SK-N-SH (cell line): ENCODE results near the gene USPL1. TPM values are rescaled to one million over a fixed set of nuclear protein-coding genes. Genes with fewer than 3 reads are reported as not detected.

Source experiments
- CTCF ChIA-PET: fragments of 300-600, 350-600 bp; formaldehyde crosslinking; extraction: SDS; loops from one replicate; lab custom pipeline; 2021; lab: Yijun Ruan, JAX
- POLR2A ChIA-PET: fragments of 350-600 bp; sonication (Branson Sonifier 250); formaldehyde crosslinking; extraction: SDS; loops from one replicate; lab custom pipeline; 2020; ENCODE audit warnings: antibody characterized with exemption, inconsistent platforms; lab: Yijun Ruan, JAX
- DNase-seq: peaks from one replicate; pipeline ENCODE4 v3.0.0; 2012
- H2AFZ ChIP-seq: fragments of 200-600 bp; sonication (generic); 2 replicates; pipeline ENCODE4 v1.8.1; 2016; ENCODE audit warnings: antibody characterized with exemption, mild to moderate bottlenecking, low read depth
- H3F3A ChIP-seq: fragments of 200-600 bp; sonication (generic); replicated peaks from 2 replicates; pipeline ENCODE3; 2016; ENCODE audit warnings: antibody characterized with exemption, mild to moderate bottlenecking; ENCODE audit not compliant: insufficient read depth
- H3K27ac ChIP-seq, 2 experiments: fragments of 200-500 bp in 1 of 2; fragments of 200-600 bp in 1 of 2; sonication (Bioruptor generic) in 1 of 2; sonication (generic), shearing (Covaris generic) in 1 of 2; 2 replicates each; pipeline versions ENCODE4 v1.5.1 to v1.6.1; 2014 to 2016; ENCODE audit warnings: low read depth in 2 of 2, inconsistent platforms in 1 of 2, low read length in 1 of 2, mild to moderate bottlenecking in 1 of 2, mixed read lengths in 1 of 2
- H3K27me3 ChIP-seq: fragments of 200-600 bp; sonication (generic), shearing (Covaris generic); 2 replicates; pipeline ENCODE4 v1.6.1; 2016; ENCODE audit warnings: mixed run types; ENCODE audit not compliant: insufficient read depth
- H3K36me3 ChIP-seq, 2 experiments: fragments of 200-500 bp in 1 of 2; fragments of 200-600 bp in 1 of 2; sonication (Bioruptor generic) in 1 of 2; sonication (generic) in 1 of 2; replicated peaks in 1 of 2; 2 replicates each; pipeline versions ENCODE3 to v1.5.1; 2014 to 2016; ENCODE audit warnings: low read length in 1 of 2, mild to moderate bottlenecking in 1 of 2; ENCODE audit not compliant: insufficient read depth in 2 of 2, control insufficient read depth in 1 of 2
- H3K4me1 ChIP-seq, 2 experiments: fragments of 200-500 bp in 1 of 2; fragments of 200-600 bp in 1 of 2; sonication (Bioruptor generic) in 1 of 2; sonication (generic), shearing (Covaris generic) in 1 of 2; 2 replicates each; pipeline versions ENCODE4 v1.5.1 to v1.6.1; 2014 to 2016; ENCODE audit warnings: low read depth in 1 of 2, low read length in 1 of 2, mixed run types in 1 of 2; ENCODE audit not compliant: insufficient read depth in 2 of 2, control insufficient read depth in 1 of 2
- H3K4me2 ChIP-seq: fragments of 200-600 bp; sonication (generic), shearing (Covaris generic); 2 replicates; pipeline ENCODE4 v1.6.1; 2017; ENCODE audit warnings: mixed run types
- H3K4me3 ChIP-seq, 2 experiments: fragments of 200-500 bp in 1 of 2; fragments of 200-600 bp in 1 of 2; sonication (Bioruptor generic) in 1 of 2; sonication (generic), shearing (Covaris generic) in 1 of 2; 2 replicates each; pipeline versions ENCODE4 v1.5.1 to v1.8.1; 2014 to 2016; ENCODE audit warnings: low read depth in 2 of 2, inconsistent platforms in 1 of 2, low read length in 1 of 2, mild to moderate bottlenecking in 1 of 2, mixed read lengths in 1 of 2, moderate library complexity in 1 of 2
- H3K79me2 ChIP-seq: fragments of 200-600 bp; sonication (generic); 2 replicates; pipeline ENCODE4 v1.8.1; 2017; ENCODE audit warnings: mild to moderate bottlenecking; ENCODE audit not compliant: insufficient read depth
- H3K9ac ChIP-seq: fragments of 200-600 bp; sonication (generic); 2 replicates; pipeline ENCODE4 v1.6.1; 2017; ENCODE audit warnings: mixed run types
- H3K9me2 ChIP-seq: fragments of 200-600 bp; sonication (generic); 2 replicates; pipeline ENCODE4 v1.6.1; 2017; ENCODE audit warnings: mixed run types
- H3K9me3 ChIP-seq: fragments of 200-600 bp; sonication (generic); 2 replicates; pipeline ENCODE4 v1.6.1; 2017; ENCODE audit warnings: mixed run types, mild to moderate bottlenecking, moderate library complexity
- H4K20me1 ChIP-seq: fragments of 200-600 bp; sonication (generic); 2 replicates; pipeline ENCODE4 v1.6.1; 2017; ENCODE audit warnings: mild to moderate bottlenecking, mixed run types; ENCODE audit not compliant: insufficient read depth
- ELF1 ChIP-seq: IDR thresholded peaks from 2 replicates; pipeline ENCODE4 v1.4.0; 2012
- EP300 ChIP-seq, 2 experiments: IDR thresholded peaks; 2 replicates each; pipeline versions ENCODE4 v1.4.0 to v1.6.1; 2012; ENCODE audit warnings: borderline replicate concordance in 1 of 2, low read depth in 1 of 2, low read length in 1 of 2
- EZH2phosphoT487 ChIP-seq: fragments of 200-600 bp; sonication (generic); IDR thresholded peaks from 2 replicates; pipeline ENCODE4 v1.6.1; 2017; ENCODE audit warnings: low read depth, mixed run types, mild to moderate bottlenecking, antibody characterized with exemption, moderate library complexity, borderline replicate concordance
- FOXJ3 ChIP-seq: sonication (generic); formaldehyde crosslinking; IDR thresholded peaks from 2 replicates; pipeline ENCODE4 v1.5.1; 2020; ENCODE audit warnings: mild to moderate bottlenecking, missing genetic modification reagents
- FOXM1 ChIP-seq: IDR thresholded peaks from 2 replicates; pipeline ENCODE4 v1.4.0; 2012; ENCODE audit warnings: low read depth, mild to moderate bottlenecking
- GABPA ChIP-seq: IDR thresholded peaks from 2 replicates; pipeline ENCODE4 v1.4.0; 2012; ENCODE audit warnings: low read depth, mild to moderate bottlenecking
- MEF2A ChIP-seq: IDR thresholded peaks from 2 replicates; pipeline ENCODE4 v1.4.0; 2012; ENCODE audit warnings: low read depth, borderline replicate concordance
- NRF1 ChIP-seq: IDR thresholded peaks from 2 replicates; pipeline ENCODE4 v1.6.1; 2012; ENCODE audit warnings: low read depth, mild to moderate bottlenecking, low read length
- POLR2AphosphoS5 ChIP-seq: IDR thresholded peaks from 2 replicates; pipeline ENCODE4 v1.6.1; 2012; ENCODE audit warnings: low read depth, low read length
- RAD21 ChIP-seq: IDR thresholded peaks from 2 replicates; pipeline ENCODE4 v1.6.1; 2012; ENCODE audit warnings: mild to moderate bottlenecking, low read length
- RCOR1 ChIP-seq: fragments of 150-350 bp; IDR thresholded peaks from 2 replicates; pipeline ENCODE4 v1.6.1; 2017; ENCODE audit warnings: antibody characterized with exemption, low read length
- RFX5 ChIP-seq: IDR thresholded peaks from 2 replicates; pipeline ENCODE4 v1.6.1; 2012; ENCODE audit warnings: mild to moderate bottlenecking, improper control_type of control experiment, low read length
- RXRA ChIP-seq: IDR thresholded peaks from 2 replicates; pipeline ENCODE4 v1.4.0; 2012; ENCODE audit warnings: low read depth, mild to moderate bottlenecking, borderline replicate concordance
- SIN3A ChIP-seq: IDR thresholded peaks from 2 replicates; pipeline ENCODE4 v1.6.1; 2012; ENCODE audit warnings: low read depth, mild to moderate bottlenecking, low read length, moderate library complexity, borderline replicate concordance
- SMC3 ChIP-seq: IDR thresholded peaks from 2 replicates; pipeline ENCODE4 v1.6.1; 2012; ENCODE audit warnings: low read depth, low read length, improper control_type of control experiment
- TAF1 ChIP-seq: IDR thresholded peaks from 2 replicates; pipeline ENCODE4 v1.6.1; 2012; ENCODE audit warnings: low read depth, mild to moderate bottlenecking, low read length, moderate library complexity, borderline replicate concordance
- TCF12 ChIP-seq: IDR thresholded peaks from 2 replicates; pipeline ENCODE4 v1.4.0; 2012
- TEAD4 ChIP-seq: IDR thresholded peaks from 2 replicates; pipeline ENCODE4 v1.4.0; 2012; ENCODE audit warnings: mild to moderate bottlenecking, borderline replicate concordance; ENCODE audit not compliant: insufficient read depth
- YY1 ChIP-seq: IDR thresholded peaks from 2 replicates; pipeline ENCODE4 v1.4.0; 2012; ENCODE audit warnings: low read depth, mild to moderate bottlenecking
- WGBS: methylation state at CpG from one replicate; pipeline ENCODE4 v1.1.6; 2017; ENCODE audit warnings: low lambda C conversion rate; 5-methylcytosine and 5-hydroxymethylcytosine counted together
- polyA plus RNA-seq, 3 experiments: library from polyadenylated mRNA; depleted of rRNA; stranded (reverse); fragments of >200 nt; gene quantifications; 2 replicates each; pipeline ENCODE4 v1.2.3, GENCODE V29; 2012
- TF ChIP-seq, protein P1 (sequence below): fragments of 150-350 bp; IDR thresholded peaks from 2 replicates; pipeline ENCODE4 v1.6.1; 2016; ENCODE audit warnings: mild to moderate bottlenecking, low read depth, low read length
- TF ChIP-seq, protein P2 (sequence below): IDR thresholded peaks from 2 replicates; pipeline ENCODE4 v1.6.1; 2012; ENCODE audit warnings: mild to moderate bottlenecking, low read depth, low read length, moderate library complexity

Gene USPL1
- polyA plus RNA-seq, 1 of the 3 experiments (the other 2 are of a cell fraction): 6.4 TPM

DNA sequence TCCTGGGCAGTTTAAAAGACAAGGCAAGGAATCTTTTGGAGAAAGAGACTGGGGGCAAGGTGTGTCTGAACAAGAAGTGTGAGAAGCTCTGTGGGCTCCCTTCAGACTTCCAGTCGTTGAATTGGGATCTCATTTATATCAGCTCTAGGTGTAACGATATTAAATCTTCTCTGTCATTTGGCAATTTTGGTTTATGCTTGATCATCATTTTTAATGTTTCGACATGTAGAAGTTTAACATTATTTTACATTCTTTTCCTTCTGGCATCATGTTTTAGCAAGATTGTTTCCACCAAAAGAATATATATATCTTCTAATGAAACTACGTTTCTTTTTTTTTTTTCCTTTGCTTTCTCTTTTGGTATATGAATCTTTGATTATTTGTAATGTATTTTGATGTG lies 49.3 kb downstream of the USPL1 start:
- Histone ChIP-seq H4K20me1 (no peaks in the 10 kb centered on the region), H3K9me3 (no peaks in the 10 kb centered on the region), H3K4me1 (peaks cover 0 to 2% of the 10 kb centered on the region in 2 experiments; a peak in 1 of 4 replicates), H3F3A (peaks cover 2% of the 10 kb centered on the region), H2AFZ (no peak overlapping the region), H3K4me2 (no peak overlapping the region), H3K27me3 (no peaks in the 10 kb centered on the region), H3K9me2 (no peaks in the 10 kb centered on the region), H3K27ac (no peak overlapping the region), H3K79me2 (no peaks in the 10 kb centered on the region), H3K4me3 (no peak overlapping the region), H3K9ac (no peak overlapping the region), H3K36me3 (no peaks in the 10 kb centered on the region)
- ChIA-PET CTCF (interaction anchor here (1.4 kb wide), 1 partner anchor 22 kb away, joined by 3 read pairs; no protein-coding TSS in a partner anchor), POLR2A (no interaction called here)
- DNase-seq: no peak
- 81% methylated on average over 4 of the region's 4 CpGs for WGBS
- TF ChIP-seq ELF1: no peak
- TF ChIP-seq SIN3A: no peak
- TF ChIP-seq TEAD4: no peak
- TF ChIP-seq EP300 (IDR thresholded peaks at IDR 0.05; ENCODE audit: borderline replicate concordance in 1 of 2, low read depth in 1 of 2, low read length in 1 of 2): no peak
- TF ChIP-seq FOXJ3 (CRISPR knock-in tag): no peak
- no peak for TF ChIP-seq POLR2AphosphoS5
- TF ChIP-seq TCF12: no peak
- TF ChIP-seq RCOR1: no peak
- no peak for TF ChIP-seq NRF1
- TF ChIP-seq RAD21: no peak
- no peak for TF ChIP-seq GABPA
- no peak for TF ChIP-seq MEF2A
- no peak for TF ChIP-seq EZH2phosphoT487
- TF ChIP-seq RFX5: no peak
- TF ChIP-seq TAF1: no peak
- no peak for TF ChIP-seq YY1
- no peak for TF ChIP-seq SMC3
- no peak for TF ChIP-seq RXRA
- TF ChIP-seq, protein P1, sequence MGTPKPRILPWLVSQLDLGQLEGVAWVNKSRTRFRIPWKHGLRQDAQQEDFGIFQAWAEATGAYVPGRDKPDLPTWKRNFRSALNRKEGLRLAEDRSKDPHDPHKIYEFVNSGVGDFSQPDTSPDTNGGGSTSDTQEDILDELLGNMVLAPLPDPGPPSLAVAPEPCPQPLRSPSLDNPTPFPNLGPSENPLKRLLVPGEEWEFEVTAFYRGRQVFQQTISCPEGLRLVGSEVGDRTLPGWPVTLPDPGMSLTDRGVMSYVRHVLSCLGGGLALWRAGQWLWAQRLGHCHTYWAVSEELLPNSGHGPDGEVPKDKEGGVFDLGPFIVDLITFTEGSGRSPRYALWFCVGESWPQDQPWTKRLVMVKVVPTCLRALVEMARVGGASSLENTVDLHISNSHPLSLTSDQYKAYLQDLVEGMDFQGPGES: no peak

DNA sequence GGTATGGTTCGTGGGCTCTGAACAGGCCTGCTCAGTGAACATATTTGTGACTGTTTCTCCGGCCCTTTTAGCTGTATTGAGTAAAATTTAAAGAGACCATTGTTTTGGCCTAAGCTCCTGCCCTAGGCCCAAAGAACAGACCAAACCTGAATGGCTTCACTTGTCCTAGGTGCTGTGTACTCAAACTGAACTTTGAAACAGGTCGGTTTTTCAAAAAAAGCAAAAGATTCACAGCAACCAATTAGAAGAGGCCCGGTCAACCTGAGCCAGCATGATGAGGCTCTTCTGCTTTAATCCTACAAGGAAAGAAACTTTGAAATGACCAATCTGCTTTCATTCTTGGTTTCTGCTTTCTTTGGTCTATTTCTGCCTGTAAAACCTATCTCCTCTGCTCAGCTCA lies 50.6 kb downstream of the USPL1 start:
- no peaks in the 10 kb centered on the region for H3K9me2 ChIP-seq
- 93% methylated on average over 4 of the region's 4 CpGs for WGBS
- H3K9ac ChIP-seq: no peak overlapping the region
- no peaks in the 10 kb centered on the region for H4K20me1 ChIP-seq
- no peaks in the 10 kb centered on the region for H3F3A ChIP-seq
- no peak overlapping the region for H3K4me2 ChIP-seq
- H3K36me3 ChIP-seq: no peaks in the 10 kb centered on the region
- TF ChIP-seq, protein P2, sequence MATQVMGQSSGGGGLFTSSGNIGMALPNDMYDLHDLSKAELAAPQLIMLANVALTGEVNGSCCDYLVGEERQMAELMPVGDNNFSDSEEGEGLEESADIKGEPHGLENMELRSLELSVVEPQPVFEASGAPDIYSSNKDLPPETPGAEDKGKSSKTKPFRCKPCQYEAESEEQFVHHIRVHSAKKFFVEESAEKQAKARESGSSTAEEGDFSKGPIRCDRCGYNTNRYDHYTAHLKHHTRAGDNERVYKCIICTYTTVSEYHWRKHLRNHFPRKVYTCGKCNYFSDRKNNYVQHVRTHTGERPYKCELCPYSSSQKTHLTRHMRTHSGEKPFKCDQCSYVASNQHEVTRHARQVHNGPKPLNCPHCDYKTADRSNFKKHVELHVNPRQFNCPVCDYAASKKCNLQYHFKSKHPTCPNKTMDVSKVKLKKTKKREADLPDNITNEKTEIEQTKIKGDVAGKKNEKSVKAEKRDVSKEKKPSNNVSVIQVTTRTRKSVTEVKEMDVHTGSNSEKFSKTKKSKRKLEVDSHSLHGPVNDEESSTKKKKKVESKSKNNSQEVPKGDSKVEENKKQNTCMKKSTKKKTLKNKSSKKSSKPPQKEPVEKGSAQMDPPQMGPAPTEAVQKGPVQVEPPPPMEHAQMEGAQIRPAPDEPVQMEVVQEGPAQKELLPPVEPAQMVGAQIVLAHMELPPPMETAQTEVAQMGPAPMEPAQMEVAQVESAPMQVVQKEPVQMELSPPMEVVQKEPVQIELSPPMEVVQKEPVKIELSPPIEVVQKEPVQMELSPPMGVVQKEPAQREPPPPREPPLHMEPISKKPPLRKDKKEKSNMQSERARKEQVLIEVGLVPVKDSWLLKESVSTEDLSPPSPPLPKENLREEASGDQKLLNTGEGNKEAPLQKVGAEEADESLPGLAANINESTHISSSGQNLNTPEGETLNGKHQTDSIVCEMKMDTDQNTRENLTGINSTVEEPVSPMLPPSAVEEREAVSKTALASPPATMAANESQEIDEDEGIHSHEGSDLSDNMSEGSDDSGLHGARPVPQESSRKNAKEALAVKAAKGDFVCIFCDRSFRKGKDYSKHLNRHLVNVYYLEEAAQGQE: no peak
- TF ChIP-seq EP300 (IDR thresholded peaks at IDR 0.05; ENCODE audit: borderline replicate concordance in 1 of 2, low read depth in 1 of 2, low read length in 1 of 2) (no peak), FOXM1 (no peak)
- peaks cover 0 to 2% of the 10 kb centered on the region in 2 experiments; a peak in 1 of 4 replicates for H3K4me1 ChIP-seq
- H2AFZ ChIP-seq: no peak overlapping the region
- CTCF ChIA-PET: interaction anchor here (0.7 to 1.4 kb wide), 4 partner anchors 10 to 32 kb away, joined by 3 to 4 read pairs (median 3); no protein-coding TSS in a partner anchor
- POLR2A ChIA-PET: no interaction called here
- no peak overlapping the region for H3K27ac ChIP-seq
- DNase-seq: no peak
- no peaks in the 10 kb centered on the region for H3K79me2 ChIP-seq
- H3K4me3 ChIP-seq: no peak overlapping the region
- no peaks in the 10 kb centered on the region for H3K27me3 ChIP-seq
- no peaks in the 10 kb centered on the region for H3K9me3 ChIP-seq
